T-cell (primary cell): ENCODE data around the gene OGA. TPM values are rescaled to one million over a fixed set of nuclear protein-coding genes. Genes with fewer than 3 reads are reported as not detected.

Source experiments
- ATAC-seq, 4 experiments: fragments of 200-7000 bp in 3 of 4; fragments of 150-1000 bp in 1 of 4; cut with Tn5 transposase; replicated peaks in 1 of 4; 1 replicate in 3 of 4; 2 replicates in 1 of 4; pipeline ENCODE4 v1.10.0; 2021; ENCODE audit warnings: moderate library complexity in 3 of 4, mild to moderate bottlenecking in 2 of 4, moderate number of reproducible peaks in 1 of 4
- CTCF ChIA-PET, 2 donors: fragments of 300-600 bp; sonication (Branson Sonifier 250); formaldehyde crosslinking; loops; one replicate each; lab custom pipeline; 2022; ENCODE audit warnings: antibody characterized with exemption in 2 of 2; lab: Charles Lee
- POLR2A ChIA-PET, 2 donors: fragments of 300-600 bp; sonication (Branson Sonifier 250); formaldehyde crosslinking; loops; one replicate each; lab custom pipeline; 2022; ENCODE audit warnings: antibody characterized with exemption in 2 of 2; lab: Charles Lee
- DNase-seq, 35 experiments: peaks; one replicate each; pipeline versions ENCODE4 v3.0.0 to v3.0.0-alpha.2; 2013 to 2023
- H3K27ac ChIP-seq: one replicate; pipeline ENCODE4 v1.5.1; 2013; ENCODE audit warnings: low read length
- H3K27me3 ChIP-seq, 2 experiments: replicated peaks in 1 of 2; 1 replicate in 1 of 2; 2 replicates in 1 of 2; pipeline versions ENCODE4 v1.6.1 to v1.7.0; 2013; ENCODE audit warnings: low read length in 1 of 2, mixed read lengths in 1 of 2; ENCODE audit not compliant: control insufficient read depth in 2 of 2, insufficient read depth in 2 of 2; ENCODE audit errors: extremely low read depth in 1 of 2
- H3K36me3 ChIP-seq, 2 donors: 1 replicate in 1 of 2; 2 replicates in 1 of 2; pipeline versions ENCODE4 v1.6.1 to v1.7.0; 2013; ENCODE audit warnings: low read length in 1 of 2; ENCODE audit not compliant: control insufficient read depth in 2 of 2, insufficient read depth in 1 of 2; ENCODE audit errors: extremely low read depth in 1 of 2
- H3K4me1 ChIP-seq, 2 experiments: 1 replicate in 1 of 2; 2 replicates in 1 of 2; pipeline versions ENCODE4 v1.6.1 to v1.7.0; 2013; ENCODE audit warnings: low read length in 2 of 2, mixed read lengths in 1 of 2; ENCODE audit not compliant: insufficient read depth in 2 of 2, control insufficient read depth in 1 of 2; ENCODE audit errors: extremely low read depth in 1 of 2
- H3K4me3 ChIP-seq, 2 donors: 1 replicate in 1 of 2; 2 replicates in 1 of 2; pipeline versions ENCODE4 v1.5.1 to v1.7.0; 2013; ENCODE audit warnings: mild to moderate bottlenecking in 2 of 2, low read length in 1 of 2, moderate library complexity in 1 of 2; ENCODE audit not compliant: control insufficient read depth in 1 of 2; ENCODE audit errors: extremely low read depth in 1 of 2
- H3K9me3 ChIP-seq: 2 replicates; pipeline ENCODE4 v1.7.0; 2013
- H3K27ac Mint-ChIP-seq, 2 donors: one replicate each; pipeline ENCODE4 v1.8.0; 2020 to 2021; ENCODE audit warnings: mild to moderate bottlenecking in 2 of 2, mixed read lengths in 2 of 2
- H3K27me3 Mint-ChIP-seq, 2 donors: one replicate each; pipeline ENCODE4 v1.8.0; 2021 to 2022; ENCODE audit warnings: mixed read lengths in 2 of 2
- H3K36me3 Mint-ChIP-seq: one replicate; pipeline ENCODE4 v1.8.0; 2021; ENCODE audit warnings: mixed read lengths
- H3K4me1 Mint-ChIP-seq, 3 donors: one replicate each; pipeline ENCODE4 v1.8.0; 2020 to 2022; ENCODE audit warnings: mixed read lengths in 3 of 3, mild to moderate bottlenecking in 1 of 3
- H3K4me3 Mint-ChIP-seq, 3 donors: one replicate each; pipeline ENCODE4 v1.8.0; 2020 to 2022; ENCODE audit warnings: mild to moderate bottlenecking in 3 of 3, mixed read lengths in 3 of 3, moderate library complexity in 3 of 3
- H3K9me3 Mint-ChIP-seq, 3 donors: one replicate each; pipeline ENCODE4 v1.8.0; 2020 to 2022; ENCODE audit warnings: mixed read lengths in 3 of 3
- WGBS: methylation state at CpG from one replicate; pipeline ENCODE4 v1.1.5; 2013; ENCODE audit warnings: missing lambda C conversion rate; ENCODE audit not compliant: insufficient coverage; 5-methylcytosine and 5-hydroxymethylcytosine counted together
- total RNA-seq, 35 experiments: library from RNA in 6 of 35; stranded (reverse) in 6 of 35; fragments of 120-200 nt in 1 of 35; gene quantifications; one replicate each; pipeline versions ENCODE4 v1.2.1 to v1.2.4 and lab custom pipeline; 2013 to 2026

The OGA gene
- total RNA-seq, 5 donors from 2014 or later (not counting 1 experiment from before 2014, with no cell fraction given): 232 to 364 (median 244) TPM

DNA sequence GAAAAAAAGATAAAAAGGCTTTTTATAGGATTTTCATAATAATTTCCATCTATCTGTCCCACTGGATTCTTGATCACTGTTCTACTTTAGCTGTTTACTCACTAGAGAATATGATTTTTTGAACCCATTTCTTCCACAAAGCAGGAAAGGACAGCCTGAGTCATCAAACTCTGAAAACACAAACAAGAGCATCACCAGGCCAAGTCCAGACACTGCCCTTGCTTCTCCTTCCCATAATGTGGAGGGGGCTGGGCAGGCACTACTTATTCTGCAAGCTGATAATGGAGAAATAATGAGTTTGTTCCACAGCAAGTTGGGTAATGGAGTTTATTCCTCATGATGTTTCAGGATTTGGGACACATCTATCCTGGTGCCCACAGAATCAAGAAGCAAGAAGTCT lies 38.4 kb upstream of the OGA start:
- H3K9me3 ChIP-seq: no peaks in the 10 kb centered on the region
- no peaks in the 10 kb centered on the region for H3K4me1 ChIP-seq
- no peaks in the 10 kb centered on the region for H3K27me3 ChIP-seq
- Mint-ChIP-seq H3K4me1 (peaks cover 10 to 12% (median 11%) of the 10 kb centered on the region in 3 donors), H3K27me3 (no peaks in the 10 kb centered on the region), H3K4me3 (no peak overlapping the region), H3K36me3 (peaks cover 38% of the 10 kb centered on the region), H3K9me3 (peaks cover 4 to 11% (median 8%) of the 10 kb centered on the region in 3 donors), H3K27ac (no peak overlapping the region)
- DNase-seq (no peak), ATAC-seq (no peak)
- POLR2A ChIA-PET: interaction anchor here in 1 of 2 donors (0.6 kb wide), 1 partner anchor 28 kb away, joined by 5 read pairs; no protein-coding TSS in a partner anchor
- CTCF ChIA-PET: interaction anchor here in 1 of 2 donors (0.6 kb wide), 1 partner anchor 789 kb away, joined by 3 read pairs; no protein-coding TSS in a partner anchor
- H3K4me3 ChIP-seq: no peak overlapping the region
- peaks cover 0 to 6% of the 10 kb centered on the region in 2 donors for H3K36me3 ChIP-seq
- H3K27ac ChIP-seq: no peak overlapping the region

GRCh38 chr10:101851411-101852116 lies 33.3 kb upstream of the OGA start:
- peaks cover 0 to 4% (median 0%) of the 10 kb centered on the region in 3 donors for H3K4me1 Mint-ChIP-seq
- ATAC-seq: no peak
- Histone ChIP-seq H3K4me3 (no peak overlapping the region), H3K27me3 (peaks cover 0 to 7% of the 10 kb centered on the region in 2 experiments), H3K36me3 (peaks cover 9 to 33% of the 10 kb centered on the region in 2 donors), H3K9me3 (no peaks in the 10 kb centered on the region), H3K27ac (no peak overlapping the region), H3K4me1 (no peaks in the 10 kb centered on the region)
- H3K27ac Mint-ChIP-seq: no peak overlapping the region
- H3K36me3 Mint-ChIP-seq: peaks cover 40% of the 10 kb centered on the region
- DNase-seq: no peak
- no peak overlapping the region for H3K4me3 Mint-ChIP-seq
- POLR2A ChIA-PET: no interaction called here
- H3K9me3 Mint-ChIP-seq: no peaks in the 10 kb centered on the region
- H3K27me3 Mint-ChIP-seq: no peaks in the 10 kb centered on the region
- CTCF ChIA-PET: interaction anchor here in 1 of 2 donors (0.5 to 0.8 kb wide), 2 partner anchors 15 to 158 kb away, joined by 3 to 5 read pairs; no protein-coding TSS in a partner anchor
- WGBS: 92% methylated on average over 2 of the region's 4 CpGs

- Histone ChIP-seq H3K27me3 (peaks cover 0 to 7% of the 10 kb centered on the region in 2 experiments), H3K4me3 (no peak overlapping the region), H3K27ac (no peak overlapping the region), H3K4me1 (no peaks in the 10 kb centered on the region), H3K9me3 (no peaks in the 10 kb centered on the region), H3K36me3 (peaks cover 14 to 37% of the 10 kb centered on the region in 2 donors)
- no peaks in the 10 kb centered on the region for H3K27me3 Mint-ChIP-seq
- ATAC-seq (no peak), DNase-seq (no peak)
- no peak overlapping the region for H3K4me3 Mint-ChIP-seq
- WGBS: 100% methylated on average over 2 of the region's 3 CpGs
- H3K27ac Mint-ChIP-seq: no peak overlapping the region
- ChIA-PET POLR2A (no interaction called here), CTCF (interaction anchor here in 1 of 2 donors (0.8 kb wide), 1 partner anchor 159 kb away, joined by 3 read pairs; no protein-coding TSS in a partner anchor)
- H3K36me3 Mint-ChIP-seq: peaks cover 47% of the 10 kb centered on the region
- H3K4me1 Mint-ChIP-seq: peaks cover 0 to 4% (median 0%) of the 10 kb centered on the region in 3 donors
- no peaks in the 10 kb centered on the region for H3K9me3 Mint-ChIP-seq
Measured at GRCh38 chr10:101850749-101851148, 32.5 kb upstream of the OGA start.

GRCh38 chr10:101848894-101849351 lies 30.7 kb upstream of the OGA start:
- H3K9me3 Mint-ChIP-seq: no peaks in the 10 kb centered on the region
- peaks cover 47% of the 10 kb centered on the region for H3K36me3 Mint-ChIP-seq
- ChIA-PET POLR2A (no interaction called here), CTCF (interaction anchor here in 1 of 2 donors (0.6 to 1.3 kb wide), 3 partner anchors 9 to 161 kb away, joined by 3 to 4 read pairs (median 3); no protein-coding TSS in a partner anchor)
- WGBS: 81% methylated on average over 3 of the region's 3 CpGs
- Histone ChIP-seq H3K4me3 (no peak overlapping the region), H3K9me3 (no peaks in the 10 kb centered on the region), H3K4me1 (peaks cover 2 to 4% of the 10 kb centered on the region in 2 experiments), H3K36me3 (peaks cover 16 to 40% of the 10 kb centered on the region in 2 donors), H3K27me3 (peaks cover 0 to 10% of the 10 kb centered on the region in 2 experiments), H3K27ac (no peak overlapping the region)
- no peak overlapping the region for H3K4me3 Mint-ChIP-seq
- H3K27me3 Mint-ChIP-seq: no peaks in the 10 kb centered on the region
- peaks cover 11 to 18% (median 13%) of the 10 kb centered on the region in 3 donors for H3K4me1 Mint-ChIP-seq
- ATAC-seq (no peak), DNase-seq (no peak)
- no peak overlapping the region for H3K27ac Mint-ChIP-seq

DNA sequence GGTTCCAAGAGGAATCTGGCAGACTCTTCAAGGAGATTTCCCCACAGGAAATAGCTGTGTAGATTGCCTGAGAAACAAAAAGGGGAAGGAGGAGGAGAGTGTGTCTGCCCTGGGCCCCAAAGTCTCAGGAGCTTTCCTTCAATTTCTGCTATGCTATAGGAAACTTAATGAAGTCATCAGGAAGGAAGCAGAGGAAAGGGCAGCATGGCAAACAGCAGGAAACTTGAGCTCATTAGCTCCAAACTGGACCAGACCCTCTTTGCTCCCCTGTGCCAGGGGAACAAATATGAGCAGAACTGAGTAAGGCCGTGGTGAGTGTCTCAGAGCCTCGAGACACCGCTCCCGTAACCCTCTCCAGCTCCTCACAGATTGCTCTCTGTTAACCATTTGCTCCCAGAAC lies 30.2 kb upstream of the OGA start:
- DNase-seq: no peak
- Histone ChIP-seq H3K9me3 (no peaks in the 10 kb centered on the region), H3K4me3 (no peak overlapping the region), H3K4me1 (peaks cover 2 to 8% of the 10 kb centered on the region in 2 experiments), H3K27ac (no peak overlapping the region), H3K36me3 (peaks cover 16 to 40% of the 10 kb centered on the region in 2 donors), H3K27me3 (peaks cover 0 to 15% of the 10 kb centered on the region in 2 experiments)
- 91% methylated on average over 4 of the region's 4 CpGs for WGBS
- Mint-ChIP-seq H3K9me3 (no peaks in the 10 kb centered on the region), H3K4me1 (peaks cover 11 to 19% (median 15%) of the 10 kb centered on the region in 3 donors), H3K4me3 (no peak overlapping the region), H3K27me3 (no peaks in the 10 kb centered on the region), H3K27ac (no peak overlapping the region), H3K36me3 (peaks cover 44% of the 10 kb centered on the region)
- ChIA-PET CTCF (interaction anchor here in 1 of 2 donors (1.3 kb wide), 2 partner anchors 41 to 162 kb away, joined by 3 to 4 read pairs; no protein-coding TSS in a partner anchor), POLR2A (no interaction called here)
- ATAC-seq: no peak

DNA sequence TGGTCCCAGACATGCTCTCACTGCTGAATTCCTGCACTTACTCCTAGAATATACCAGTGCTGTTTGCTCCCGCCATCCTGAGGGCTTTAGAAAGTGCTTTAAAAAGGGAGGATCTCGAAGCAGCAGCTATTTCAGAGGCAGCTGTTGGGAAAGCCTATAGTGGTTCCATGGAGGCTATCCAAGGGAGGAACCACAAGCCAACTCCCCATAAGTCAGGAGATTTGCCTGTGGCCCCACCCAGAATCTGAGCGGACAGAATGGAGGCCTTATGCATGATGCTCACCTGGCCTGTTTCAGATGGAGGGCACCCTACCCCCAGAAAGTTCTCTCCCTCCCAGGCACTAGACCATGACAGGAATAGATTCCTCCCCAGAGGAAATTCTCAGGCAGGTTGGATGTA lies 27.6 kb upstream of the OGA start:
- Mint-ChIP-seq H3K9me3 (no peaks in the 10 kb centered on the region), H3K4me1 (peaks cover 31 to 39% (median 32%) of the 10 kb centered on the region in 3 donors), H3K27ac (no peak overlapping the region), H3K36me3 (peaks cover 38% of the 10 kb centered on the region), H3K27me3 (no peaks in the 10 kb centered on the region), H3K4me3 (no peak overlapping the region)
- ATAC-seq (no peak), DNase-seq (no peak)
- Histone ChIP-seq H3K4me3 (no peak overlapping the region), H3K4me1 (peaks cover 4 to 22% of the 10 kb centered on the region in 2 experiments), H3K36me3 (peaks cover 13 to 37% of the 10 kb centered on the region in 2 donors), H3K9me3 (no peaks in the 10 kb centered on the region), H3K27me3 (peaks cover 0 to 24% of the 10 kb centered on the region in 2 experiments), H3K27ac (no peak overlapping the region)
- ChIA-PET CTCF (interaction anchor here (0.6 to 0.7 kb wide), 2 partner anchors 17 to 129 kb away, joined by 4 read pairs; no protein-coding TSS in a partner anchor), POLR2A (no interaction called here)
- no CpG with 5 or more reads among the region's 3 CpGs for WGBS
